ENCODE measurements around the gene FXYD6.

Gene FXYD6

GRCh38 chr11:117888139-117888566, 11.7 kb upstream of the FXYD6 start:
- TF ChIP-seq CTCF (IDR thresholded peaks at IDR 0.05; ENCODE audit: low read depth, low read length, missing control alignments), result no peak
- DNase-seq (ENCODE audit: extremely low read depth, low read depth), result no peak

GRCh38 chr11:117887431-117888138, 11.1 kb upstream of the FXYD6 start:
- H3K4me3 ChIP-seq (replicated peaks; ENCODE audit: low read depth, low read length), result no peak overlapping the region
- no peak for TF ChIP-seq CTCF (IDR thresholded peaks at IDR 0.05; ENCODE audit: low read depth, low read length, missing control alignments)
- DNase-seq (ENCODE audit: extremely low read depth, low read depth), result no peak

More at GRCh38 chr11:117888139-117888566, 11.7 kb upstream of the FXYD6 start:
- no peak overlapping the region for H3K4me3 ChIP-seq (replicated peaks; ENCODE audit: low read depth, low read length)

GRCh38 chr11:117885777-117886176, 9.3 kb upstream of the FXYD6 start:
- no peak for DNase-seq (ENCODE audit: extremely low read depth, low read depth)
- TF ChIP-seq CTCF (IDR thresholded peaks at IDR 0.05; ENCODE audit: low read depth, low read length, missing control alignments), result no peak
- no peak overlapping the region for H3K4me3 ChIP-seq (replicated peaks; ENCODE audit: low read depth, low read length)

GRCh38 chr11:117884994-117885393, 8.5 kb upstream of the FXYD6 start:
- TF ChIP-seq CTCF (IDR thresholded peaks at IDR 0.05; ENCODE audit: low read depth, low read length, missing control alignments), result no peak
- H3K4me3 ChIP-seq (replicated peaks; ENCODE audit: low read depth, low read length), result no peak overlapping the region
- no peak for DNase-seq (ENCODE audit: extremely low read depth, low read depth)

GRCh38 chr11:117883063-117883462, 6.6 kb upstream of the FXYD6 start:
- no peak for DNase-seq (ENCODE audit: extremely low read depth, low read depth)
- H3K4me3 ChIP-seq (replicated peaks; ENCODE audit: low read depth, low read length), result no peak overlapping the region
- no peak for TF ChIP-seq CTCF (IDR thresholded peaks at IDR 0.05; ENCODE audit: low read depth, low read length, missing control alignments)

GRCh38 chr11:117882311-117882905, 6.0 kb upstream of the FXYD6 start:
- no peak for DNase-seq (ENCODE audit: extremely low read depth, low read depth)
- TF ChIP-seq CTCF (IDR thresholded peaks at IDR 0.05; ENCODE audit: low read depth, low read length, missing control alignments), result no peak

More at GRCh38 chr11:117882311-117882905, 6.0 kb upstream of the FXYD6 start:
- H3K4me3 ChIP-seq (replicated peaks; ENCODE audit: low read depth, low read length), result no peak overlapping the region

All from HFF-Myc (cell line).